Loucy (cell line): ENCODE measurements around the gene IRAK4.

Experiments used
- EZH2phosphoT487 ChIP-seq: fragments of 200-600 bp; IDR thresholded peaks from 2 replicates; pipeline ENCODE4 v1.6.1; 2018; ENCODE audit warnings: antibody characterized with exemption, mild to moderate bottlenecking, moderate library complexity, borderline replicate concordance
- TF ChIP-seq, protein P1 (sequence below): fragments of 200-600 bp; sonication (generic); conservative IDR thresholded peaks from 2 replicates; pipeline ENCODE4 v1.5.1; 2014; ENCODE audit warnings: mild to moderate bottlenecking, antibody characterized with exemption, low read length

DNA sequence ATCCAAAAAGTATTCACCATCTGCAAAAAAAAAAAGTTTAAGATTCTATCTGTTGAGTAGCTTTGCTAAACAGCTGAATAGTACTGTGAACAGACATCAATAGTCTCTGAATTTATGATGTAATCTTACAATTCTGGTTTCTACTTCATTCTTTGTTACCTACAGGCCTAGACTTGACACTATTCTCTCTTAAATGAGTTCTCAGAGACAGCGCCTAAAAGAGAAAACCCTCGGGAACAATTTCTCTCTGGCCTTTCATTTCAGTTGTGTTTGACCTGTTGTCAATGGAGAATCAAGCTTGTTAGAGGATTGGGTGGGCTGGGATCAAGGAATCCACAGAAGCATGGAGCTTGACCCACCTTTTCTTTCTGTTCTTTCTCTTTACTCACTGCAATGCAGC, 53.3 kb downstream of the IRAK4 start:
- TF ChIP-seq, protein P1, sequence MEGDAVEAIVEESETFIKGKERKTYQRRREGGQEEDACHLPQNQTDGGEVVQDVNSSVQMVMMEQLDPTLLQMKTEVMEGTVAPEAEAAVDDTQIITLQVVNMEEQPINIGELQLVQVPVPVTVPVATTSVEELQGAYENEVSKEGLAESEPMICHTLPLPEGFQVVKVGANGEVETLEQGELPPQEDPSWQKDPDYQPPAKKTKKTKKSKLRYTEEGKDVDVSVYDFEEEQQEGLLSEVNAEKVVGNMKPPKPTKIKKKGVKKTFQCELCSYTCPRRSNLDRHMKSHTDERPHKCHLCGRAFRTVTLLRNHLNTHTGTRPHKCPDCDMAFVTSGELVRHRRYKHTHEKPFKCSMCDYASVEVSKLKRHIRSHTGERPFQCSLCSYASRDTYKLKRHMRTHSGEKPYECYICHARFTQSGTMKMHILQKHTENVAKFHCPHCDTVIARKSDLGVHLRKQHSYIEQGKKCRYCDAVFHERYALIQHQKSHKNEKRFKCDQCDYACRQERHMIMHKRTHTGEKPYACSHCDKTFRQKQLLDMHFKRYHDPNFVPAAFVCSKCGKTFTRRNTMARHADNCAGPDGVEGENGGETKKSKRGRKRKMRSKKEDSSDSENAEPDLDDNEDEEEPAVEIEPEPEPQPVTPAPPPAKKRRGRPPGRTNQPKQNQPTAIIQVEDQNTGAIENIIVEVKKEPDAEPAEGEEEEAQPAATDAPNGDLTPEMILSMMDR = no peak
- no peak for TF ChIP-seq EZH2phosphoT487
